HepG2 (cell line): ENCODE data around the gene DYNLT2B.
"Not testable (repeated sequence)": the region's sequence is repeated elsewhere in the genome, so short reads cannot be mapped to it uniquely, and the experiment has no call there.

Experiments used
- ATF2 ChIP-seq: sonication (generic); formaldehyde crosslinking; IDR thresholded peaks from 2 replicates; pipeline ENCODE4 v1.4.0; 2020; ENCODE audit warnings: missing genetic modification reagents
- CBFB ChIP-seq: sonication (generic); formaldehyde crosslinking; IDR thresholded peaks from 2 replicates; pipeline ENCODE4 v1.4.0; 2020; ENCODE audit warnings: missing genetic modification reagents
- CTCF ChIP-seq: sonication (generic); formaldehyde crosslinking; IDR thresholded peaks from 2 replicates; pipeline ENCODE4 v1.5.0; 2020; ENCODE audit warnings: mild to moderate bottlenecking, missing genetic modification reagents, moderate library complexity
- DZIP1 ChIP-seq: sonication (generic); formaldehyde crosslinking; IDR thresholded peaks from 2 replicates; pipeline ENCODE4 v1.5.0; 2020; ENCODE audit warnings: mild to moderate bottlenecking, missing genetic modification reagents
- FLYWCH1 ChIP-seq: sonication (generic); formaldehyde crosslinking; IDR thresholded peaks from 2 replicates; pipeline ENCODE4 v1.8.1; 2023; ENCODE audit warnings: mild to moderate bottlenecking, missing genetic modification reagents
- PAXIP1 ChIP-seq: sonication (generic); formaldehyde crosslinking; conservative IDR thresholded peaks from 2 replicates; pipeline ENCODE4 v1.4.0; 2020; ENCODE audit warnings: mild to moderate bottlenecking, missing genetic modification reagents, moderate library complexity
- SRSF1 ChIP-seq: fragments of 200-400 bp; formaldehyde crosslinking; optimal IDR thresholded peaks from 2 replicates; pipeline ENCODE3; 2017; ENCODE audit warnings: mild to moderate bottlenecking, low read depth, low read length, moderate library complexity
- ZNF513 ChIP-seq: sonication (generic); formaldehyde crosslinking; conservative IDR thresholded peaks from 2 replicates; pipeline ENCODE4 v1.5.0; 2020; ENCODE audit warnings: missing genetic modification reagents

GRCh38 chr3:196358540-196358939 lies 40.5 kb upstream of the DYNLT2B start:
- TF ChIP-seq ZNF513 (CRISPR knock-in tag); CTCF (CRISPR knock-in tag); PAXIP1 (CRISPR knock-in tag); FLYWCH1 (CRISPR knock-in tag); CBFB; ATF2; SRSF1; DZIP1 (CRISPR knock-in tag): not testable (repeated sequence)
